ENCODE measurements around the gene MCM8.
A peak's percentile ranks its signal among the peaks of the same experiment; 100 is the strongest.

MCM8 gene

DNA sequence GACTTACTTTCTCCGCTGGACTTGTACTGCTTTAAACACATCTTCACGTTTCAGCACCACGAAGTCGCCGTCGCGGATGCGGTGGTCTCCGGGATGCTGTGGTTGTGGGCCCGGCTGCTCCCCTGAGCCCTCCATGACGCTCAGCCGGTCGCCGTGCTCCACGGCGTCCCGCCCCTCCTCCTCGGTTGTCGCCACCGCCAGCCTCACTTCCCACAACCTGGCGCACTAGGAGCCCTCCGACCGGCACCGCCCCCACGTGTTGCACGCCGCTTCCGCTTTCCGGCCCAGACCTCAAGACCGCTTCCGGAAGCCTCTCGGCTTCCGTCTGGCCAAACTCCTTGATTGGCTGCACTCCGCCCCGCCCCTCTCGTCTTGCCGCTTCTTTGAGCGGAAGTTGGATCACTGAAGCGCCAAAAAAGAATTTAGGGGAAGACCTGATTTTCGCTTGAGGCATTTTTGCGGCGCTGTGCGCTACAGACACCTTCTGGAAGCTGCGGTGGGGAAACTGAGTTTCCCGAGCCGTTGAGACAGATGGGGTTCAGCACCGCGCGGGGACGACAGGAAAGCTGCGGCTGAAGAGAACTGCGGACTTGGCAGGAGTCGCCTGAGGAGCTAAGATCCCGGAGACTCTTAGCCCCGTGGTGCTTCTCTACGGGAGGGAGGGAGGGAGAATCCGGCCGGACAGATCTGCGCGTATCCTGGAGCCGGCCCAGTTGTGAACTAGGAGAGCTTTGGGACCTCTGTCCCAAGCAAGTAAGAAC is at the start of gene MCM8, which contains the start of gene TRMT6:
Gene MCM8, plus strand, starts transcription at position 382 of the 761 bp plus-strand sequence. CDS start 1,364 bp downstream, outside the sequence.
Gene TRMT6, minus strand, starts transcription at position 263 of the 761 bp plus-strand sequence. Its CDS starts 128 bp downstream, at position 135.
- Histone ChIP-seq H3K9me3 (ENCODE audit: control insufficient read depth, insufficient read depth, low read length) (no peaks in the 10 kb centered on the region), H3K36me3 (ENCODE audit: control insufficient read depth, low read length) (peaks cover 84% of the 10 kb centered on the region), H3K79me2 (ENCODE audit: control insufficient read depth, low read length) (peaks cover 75% of the 10 kb centered on the region), H3F3A (ENCODE audit: control insufficient read depth, insufficient read depth) (no peaks in the 10 kb centered on the region), H4K20me1 (ENCODE audit: control insufficient read depth, insufficient read depth, low read depth, low read length) (no peaks in the 10 kb centered on the region), H3K4me3 (ENCODE audit: low read length) (peak within 1 kb of the TSS; percentile 94), H3K27ac (ENCODE audit: low read depth, low read length) (peak within 1 kb of the TSS; percentile 57), H3K9me2 (replicated peaks; ENCODE audit: control insufficient read depth, low read length) (no peaks in the 10 kb centered on the region), H3K4me2 (ENCODE audit: low read length) (peak within 1 kb of the TSS; percentile 91), H3K4me1 (ENCODE audit: control insufficient read depth, low read length) (peaks cover 27% of the 10 kb centered on the region), H3K27me3 (ENCODE audit: control insufficient read depth, low read length) (no peaks in the 10 kb centered on the region)
- no peak for TF ChIP-seq EZH2phosphoT487 (IDR thresholded peaks at IDR 0.05; ENCODE audit: borderline replicate concordance, low read length)
- TF ChIP-seq, protein P1, sequence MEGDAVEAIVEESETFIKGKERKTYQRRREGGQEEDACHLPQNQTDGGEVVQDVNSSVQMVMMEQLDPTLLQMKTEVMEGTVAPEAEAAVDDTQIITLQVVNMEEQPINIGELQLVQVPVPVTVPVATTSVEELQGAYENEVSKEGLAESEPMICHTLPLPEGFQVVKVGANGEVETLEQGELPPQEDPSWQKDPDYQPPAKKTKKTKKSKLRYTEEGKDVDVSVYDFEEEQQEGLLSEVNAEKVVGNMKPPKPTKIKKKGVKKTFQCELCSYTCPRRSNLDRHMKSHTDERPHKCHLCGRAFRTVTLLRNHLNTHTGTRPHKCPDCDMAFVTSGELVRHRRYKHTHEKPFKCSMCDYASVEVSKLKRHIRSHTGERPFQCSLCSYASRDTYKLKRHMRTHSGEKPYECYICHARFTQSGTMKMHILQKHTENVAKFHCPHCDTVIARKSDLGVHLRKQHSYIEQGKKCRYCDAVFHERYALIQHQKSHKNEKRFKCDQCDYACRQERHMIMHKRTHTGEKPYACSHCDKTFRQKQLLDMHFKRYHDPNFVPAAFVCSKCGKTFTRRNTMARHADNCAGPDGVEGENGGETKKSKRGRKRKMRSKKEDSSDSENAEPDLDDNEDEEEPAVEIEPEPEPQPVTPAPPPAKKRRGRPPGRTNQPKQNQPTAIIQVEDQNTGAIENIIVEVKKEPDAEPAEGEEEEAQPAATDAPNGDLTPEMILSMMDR (IDR thresholded peaks at IDR 0.05; ENCODE audit: low read depth, low read length, poor library complexity, severe bottlenecking), result no peak

DNA sequence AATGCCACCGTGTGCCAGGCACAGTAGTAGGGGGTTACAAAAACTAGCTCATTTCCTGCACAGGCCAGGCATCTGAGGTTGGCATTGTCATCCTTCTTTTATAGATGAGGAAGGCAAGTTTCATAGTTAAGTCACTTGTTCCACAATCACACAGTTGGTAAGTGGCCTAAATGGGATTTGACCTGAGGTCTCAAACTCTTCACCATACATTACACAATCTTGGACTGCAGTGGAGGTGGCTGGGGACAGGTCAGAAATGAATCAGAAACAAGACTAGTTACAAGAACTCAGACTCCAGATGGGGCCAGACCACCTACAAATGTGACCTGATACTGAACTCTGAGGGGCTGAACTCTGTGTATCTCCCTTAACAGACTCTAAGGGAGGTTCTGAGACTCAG is 49.5 kb upstream of the MCM8 start:
- Histone ChIP-seq H3K27me3 (ENCODE audit: control insufficient read depth, low read length) (peaks cover 16% of the 10 kb centered on the region), H3K4me2 (ENCODE audit: low read length) (no peak overlapping the region), H3K4me1 (ENCODE audit: control insufficient read depth, low read length) (no peaks in the 10 kb centered on the region), H3K9me2 (replicated peaks; ENCODE audit: control insufficient read depth, low read length) (no peaks in the 10 kb centered on the region), H4K20me1 (ENCODE audit: control insufficient read depth, insufficient read depth, low read depth, low read length) (no peaks in the 10 kb centered on the region), H3K27ac (ENCODE audit: low read depth, low read length) (no peak overlapping the region), H3K9me3 (ENCODE audit: control insufficient read depth, insufficient read depth, low read length) (no peaks in the 10 kb centered on the region), H3F3A (ENCODE audit: control insufficient read depth, insufficient read depth) (no peaks in the 10 kb centered on the region), H3K79me2 (ENCODE audit: control insufficient read depth, low read length) (no peaks in the 10 kb centered on the region), H3K36me3 (ENCODE audit: control insufficient read depth, low read length) (no peaks in the 10 kb centered on the region), H3K4me3 (ENCODE audit: low read length) (no peak overlapping the region)
- TF ChIP-seq EZH2phosphoT487 (IDR thresholded peaks at IDR 0.05; ENCODE audit: borderline replicate concordance, low read length), result no peak
- TF ChIP-seq, protein P1 (IDR thresholded peaks at IDR 0.05; ENCODE audit: low read depth, low read length, poor library complexity, severe bottlenecking), result no peak

DNA sequence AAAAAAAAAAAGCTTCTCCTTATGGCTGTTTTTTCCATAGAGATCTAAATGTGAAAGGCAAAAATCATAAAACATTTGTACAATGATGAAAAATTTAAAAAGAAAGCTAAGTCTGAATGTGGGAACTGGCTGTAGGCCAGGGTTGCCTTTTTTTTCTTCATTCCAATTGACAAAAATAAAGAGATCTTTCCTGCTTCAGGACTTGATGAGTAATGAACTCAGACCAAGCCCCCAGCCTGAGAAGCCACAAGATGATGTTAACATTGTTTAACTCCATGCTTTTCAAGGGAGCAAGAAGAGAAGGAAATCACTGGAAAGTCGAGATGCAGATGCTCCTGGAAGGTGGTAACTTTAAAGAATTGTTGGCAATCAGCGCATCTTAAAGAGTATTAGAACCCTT is 41.5 kb upstream of the MCM8 start:
- Histone ChIP-seq H3K4me3 (ENCODE audit: low read length) (no peak overlapping the region), H3K36me3 (ENCODE audit: control insufficient read depth, low read length) (no peaks in the 10 kb centered on the region), H3K4me1 (ENCODE audit: control insufficient read depth, low read length) (peaks cover 9% of the 10 kb centered on the region; the same call in 1 of the 2 replicates), H3K9me3 (ENCODE audit: control insufficient read depth, insufficient read depth, low read length) (no peaks in the 10 kb centered on the region), H3K79me2 (ENCODE audit: control insufficient read depth, low read length) (no peaks in the 10 kb centered on the region), H3K9me2 (replicated peaks; ENCODE audit: control insufficient read depth, low read length) (no peaks in the 10 kb centered on the region), H3F3A (ENCODE audit: control insufficient read depth, insufficient read depth) (no peaks in the 10 kb centered on the region), H3K4me2 (ENCODE audit: low read length) (no peak overlapping the region), H3K27ac (ENCODE audit: low read depth, low read length) (no peak overlapping the region), H3K27me3 (ENCODE audit: control insufficient read depth, low read length) (peaks cover 39% of the 10 kb centered on the region), H4K20me1 (ENCODE audit: control insufficient read depth, insufficient read depth, low read depth, low read length) (no peaks in the 10 kb centered on the region)
- TF ChIP-seq, protein P1 (IDR thresholded peaks at IDR 0.05; ENCODE audit: low read depth, low read length, poor library complexity, severe bottlenecking), result no peak
- TF ChIP-seq EZH2phosphoT487 (IDR thresholded peaks at IDR 0.05; ENCODE audit: borderline replicate concordance, low read length), result no peak
